Endothelial cell of umbilical vein (primary cell): Measurements from ENCODE around the gene SMIM36. TPM values are rescaled to one million over a fixed set of nuclear protein-coding genes. Genes with fewer than 3 reads are reported as not detected.

ENCODE experiments used
- BruUV-seq: library from RNA; stranded (reverse); fragments of 400-500 nt; replicated peaks from 2 replicates; lab custom pipeline; 2021; lab: Mats Ljungman, UMichigan
- CTCF ChIA-PET: fragments of 300-600, 350-600 bp; sonication (Branson Sonifier 250); formaldehyde crosslinking; loops from one replicate; lab custom pipeline; 2021; ENCODE audit warnings: antibody characterized with exemption, inconsistent platforms; lab: Charles Lee
- POLR2A ChIA-PET: fragments of 300-600, 350-600 bp; sonication (Branson Sonifier 250); formaldehyde crosslinking; loops from one replicate; lab custom pipeline; 2021; ENCODE audit warnings: antibody characterized with exemption, inconsistent platforms; lab: Charles Lee
- DNase-seq: peaks from one replicate; pipeline ENCODE4 v3.0.0-alpha.2; 2011; ENCODE audit warnings: low read depth, low spot score
- FAIRE-seq: peaks from 2 replicates; lab custom pipeline; 2011; peaks lifted over from hg19 to GRCh38; lab: Jason Lieb, UNC
- H2AFZ ChIP-seq: 2 replicates; pipeline ENCODE4 v1.6.0; 2012; ENCODE audit warnings: low read depth, low read length, control low read depth, inconsistent platforms
- H3K27ac ChIP-seq: 2 replicates; pipeline ENCODE4 v1.5.1; 2011; ENCODE audit warnings: low read depth, mild to moderate bottlenecking, control low read depth, low read length, moderate library complexity; ENCODE audit not compliant: insufficient read depth
- H3K27me3 ChIP-seq, 2 experiments: 2 replicates each; pipeline versions ENCODE4 v1.6.0 to v1.6.1; 2011; ENCODE audit warnings: low read length in 2 of 2, mixed read lengths in 1 of 2; ENCODE audit not compliant: control insufficient read depth in 2 of 2, insufficient read depth in 2 of 2
- H3K36me3 ChIP-seq, 2 experiments: 2 replicates in 1 of 2; 3 replicates in 1 of 2; pipeline ENCODE4 v1.5.1; 2011; ENCODE audit warnings: low read length in 2 of 2, mild to moderate bottlenecking in 1 of 2, moderate library complexity in 1 of 2; ENCODE audit not compliant: control insufficient read depth in 2 of 2, insufficient read depth in 2 of 2; ENCODE audit errors: extremely low read depth in 1 of 2
- H3K4me1 ChIP-seq: 3 replicates; pipeline ENCODE4 v1.5.1; 2011; ENCODE audit warnings: mild to moderate bottlenecking, low read length; ENCODE audit not compliant: control insufficient read depth, insufficient read depth; ENCODE audit errors: extremely low read depth
- H3K4me2 ChIP-seq: 2 replicates; pipeline ENCODE4 v1.6.1; 2011; ENCODE audit warnings: low read length, control low read depth, mixed read lengths; ENCODE audit not compliant: insufficient read depth
- H3K4me3 ChIP-seq, 3 experiments: fragments of 200-600 bp in 1 of 3; sonication (generic), shearing (Covaris generic) in 1 of 3; replicated peaks in 1 of 3; 2 replicates each; pipeline ENCODE4 v1.5.1; 2011 to 2016; ENCODE audit warnings: control low read depth in 3 of 3, low read length in 3 of 3, mild to moderate bottlenecking in 2 of 3, inconsistent platforms in 1 of 3, low read depth in 1 of 3, moderate library complexity in 1 of 3; ENCODE audit not compliant: insufficient read depth in 1 of 3
- H3K79me2 ChIP-seq: 2 replicates; pipeline ENCODE4 v1.6.0; 2012; ENCODE audit warnings: low read length, inconsistent platforms; ENCODE audit not compliant: control insufficient read depth, insufficient read depth
- H3K9ac ChIP-seq: replicated peaks from 2 replicates; pipeline ENCODE3; 2011; ENCODE audit warnings: low read length, control low read depth; ENCODE audit not compliant: insufficient read depth; ENCODE audit errors: extremely low read depth
- H3K9me1 ChIP-seq: replicated peaks from 3 replicates; pipeline ENCODE4 v1.6.0; 2011; ENCODE audit warnings: mild to moderate bottlenecking, low read length; ENCODE audit not compliant: control insufficient read depth, insufficient read depth; ENCODE audit errors: extremely low read depth
- H3K9me3 ChIP-seq: replicated peaks from 2 replicates; pipeline ENCODE4 v1.5.1; 2012; ENCODE audit warnings: low read length, inconsistent platforms; ENCODE audit not compliant: control insufficient read depth, insufficient read depth
- H4K20me1 ChIP-seq: replicated peaks from 2 replicates; pipeline ENCODE3; 2011; ENCODE audit warnings: mild to moderate bottlenecking, low read length; ENCODE audit not compliant: control insufficient read depth, insufficient read depth; ENCODE audit errors: extremely low read depth
- EZH2 ChIP-seq: IDR thresholded peaks from 2 replicates; pipeline ENCODE4 v1.6.1; 2012; ENCODE audit warnings: borderline replicate concordance, low read depth, mild to moderate bottlenecking, moderate library complexity, low read length, inconsistent platforms; ENCODE audit not compliant: severe bottlenecking
- FOS ChIP-seq: IDR thresholded peaks from 2 replicates; pipeline ENCODE4 v1.6.1; 2011; ENCODE audit warnings: mild to moderate bottlenecking, low read length, moderate library complexity, borderline replicate concordance; ENCODE audit not compliant: insufficient read depth
- GATA2 ChIP-seq: IDR thresholded peaks from 2 replicates; pipeline ENCODE4 v1.7.0; 2011; ENCODE audit warnings: low read depth, mild to moderate bottlenecking, moderate library complexity, mixed read lengths, low read length; ENCODE audit not compliant: insufficient read length, insufficient read depth
- JUN ChIP-seq: IDR thresholded peaks from 2 replicates; pipeline ENCODE4 v1.6.1; 2011; ENCODE audit warnings: borderline replicate concordance, low read depth; ENCODE audit not compliant: insufficient read length, insufficient read depth
- MYC ChIP-seq: IDR thresholded peaks from one replicate; pipeline ENCODE4 v1.6.1; 2011; ENCODE audit warnings: mild to moderate bottlenecking, low read depth, low read length
- POLR2A ChIP-seq: IDR thresholded peaks from 2 replicates; pipeline ENCODE4 v1.6.1; 2012; ENCODE audit warnings: low read depth, mild to moderate bottlenecking, control low read depth, low read length
- POLR2AphosphoS5 ChIP-seq: IDR thresholded peaks from 2 replicates; pipeline ENCODE4 v1.6.1; 2012; ENCODE audit warnings: low read depth, mild to moderate bottlenecking, control low read depth, low read length, moderate library complexity; ENCODE audit not compliant: insufficient read depth
- dilution Hi-C: fragments of 300-500 bp; cut with MboI; formaldehyde crosslinking; loops from one replicate; pipeline ENCODE4 v1.15.0; 2019; ENCODE audit warnings: low sequenced_read_pairs; ENCODE audit not compliant: extremely low pct_ligation_motif_present
- intact Hi-C: fragments of 100-400 bp; cut with micrococcal nuclease; formaldehyde crosslinking; loops from one replicate; pipeline ENCODE4 v1.10.0; 2022
- polyA plus RNA-seq, 4 experiments: library from polyadenylated mRNA; depleted of rRNA in 3 of 4; stranded (reverse) in 3 of 4; unstranded in 1 of 4; fragments of >200 nt; gene quantifications; 2 replicates each; pipeline versions ENCODE4 v1.2.1 to v1.2.3, GENCODE V29; 2011 to 2012; ENCODE audit warnings: missing spikeins in 1 of 4
- total RNA-seq: library from RNA; stranded (reverse); gene quantifications from 2 replicates; pipeline ENCODE4 v1.2.3, GENCODE V29; 2021
- TF ChIP-seq, protein P1 (sequence below), 2 donors: IDR thresholded peaks; 1 replicate in 1 of 2; 2 replicates in 1 of 2; pipeline ENCODE4 v1.5.1; 2011; ENCODE audit warnings: low read length in 2 of 2, mild to moderate bottlenecking in 2 of 2, moderate library complexity in 2 of 2, control low read depth in 1 of 2, inconsistent platforms in 1 of 2, low read depth in 1 of 2; ENCODE audit not compliant: insufficient read depth in 1 of 2; ENCODE audit errors: extremely low read depth in 1 of 2
- TF ChIP-seq, protein P2 (sequence below): IDR thresholded peaks from 2 replicates; pipeline ENCODE4 v1.6.1; 2011; ENCODE audit not compliant: insufficient read depth, insufficient read length

SMIM36 gene
- total and polyA plus RNA-seq, 2 donors (not counting 3 experiments of a cell fraction or from before 2014, with no cell fraction given): not detected

DNA sequence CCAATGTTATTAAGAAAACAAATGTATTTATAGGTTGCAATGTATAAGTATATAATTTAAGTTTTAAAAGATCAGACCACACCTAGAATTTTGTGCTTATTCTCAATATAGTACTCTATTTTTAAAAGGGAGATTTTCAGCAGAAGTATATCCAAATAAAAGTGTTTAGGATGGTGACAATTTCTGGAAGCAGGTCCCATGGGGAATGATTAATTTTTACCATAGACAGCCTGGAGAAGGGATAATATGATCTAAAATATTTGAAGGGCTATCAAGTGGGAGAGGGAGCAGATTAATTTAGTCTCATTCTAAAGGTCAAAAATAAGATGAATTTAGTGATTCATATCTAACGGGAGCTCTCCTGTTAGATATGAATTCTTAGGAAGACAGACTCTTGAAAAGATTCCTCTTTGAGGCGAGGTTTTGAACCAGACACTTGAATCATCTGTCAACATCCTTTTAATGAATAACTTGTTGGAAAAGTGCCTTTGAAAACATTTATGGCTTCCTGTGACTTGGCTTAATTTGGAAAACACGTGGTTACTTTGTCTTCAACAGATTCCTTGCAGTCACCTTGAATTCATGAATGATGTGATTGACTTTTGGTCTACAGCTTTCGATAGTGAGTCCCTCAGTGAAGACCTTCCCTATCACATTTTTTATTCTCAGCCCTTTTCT lies 29.3 kb upstream of the SMIM36 start:
- Histone ChIP-seq H3K4me1 (peaks cover 31% of the 10 kb centered on the region), H3K9me1 (no peaks in the 10 kb centered on the region), H2AFZ (no peak overlapping the region), H3K9ac (peak overlapping the region; percentile 16), H4K20me1 (no peaks in the 10 kb centered on the region), H3K79me2 (no peaks in the 10 kb centered on the region), H3K4me2 (peak overlapping the region; percentile 67), H3K36me3 (no peaks in the 10 kb centered on the region), H3K9me3 (no peaks in the 10 kb centered on the region), H3K27me3 (no peaks in the 10 kb centered on the region), H3K4me3 (no peak overlapping the region), H3K27ac (no peak overlapping the region)
- intact Hi-C loops: no loop called here
- TF ChIP-seq POLR2A: no peak
- TF ChIP-seq GATA2: peak; percentile 61
- TF ChIP-seq FOS: peak; percentile 62
- TF ChIP-seq, protein P1, sequence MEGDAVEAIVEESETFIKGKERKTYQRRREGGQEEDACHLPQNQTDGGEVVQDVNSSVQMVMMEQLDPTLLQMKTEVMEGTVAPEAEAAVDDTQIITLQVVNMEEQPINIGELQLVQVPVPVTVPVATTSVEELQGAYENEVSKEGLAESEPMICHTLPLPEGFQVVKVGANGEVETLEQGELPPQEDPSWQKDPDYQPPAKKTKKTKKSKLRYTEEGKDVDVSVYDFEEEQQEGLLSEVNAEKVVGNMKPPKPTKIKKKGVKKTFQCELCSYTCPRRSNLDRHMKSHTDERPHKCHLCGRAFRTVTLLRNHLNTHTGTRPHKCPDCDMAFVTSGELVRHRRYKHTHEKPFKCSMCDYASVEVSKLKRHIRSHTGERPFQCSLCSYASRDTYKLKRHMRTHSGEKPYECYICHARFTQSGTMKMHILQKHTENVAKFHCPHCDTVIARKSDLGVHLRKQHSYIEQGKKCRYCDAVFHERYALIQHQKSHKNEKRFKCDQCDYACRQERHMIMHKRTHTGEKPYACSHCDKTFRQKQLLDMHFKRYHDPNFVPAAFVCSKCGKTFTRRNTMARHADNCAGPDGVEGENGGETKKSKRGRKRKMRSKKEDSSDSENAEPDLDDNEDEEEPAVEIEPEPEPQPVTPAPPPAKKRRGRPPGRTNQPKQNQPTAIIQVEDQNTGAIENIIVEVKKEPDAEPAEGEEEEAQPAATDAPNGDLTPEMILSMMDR (IDR thresholded peaks at IDR 0.05; ENCODE audit: extremely low read depth in 1 of 2, insufficient read depth in 1 of 2, low read depth in 1 of 2, low read length in 2 of 2): no peak
- peak; percentile 13 for TF ChIP-seq JUN
- TF ChIP-seq MYC: no peak
- TF ChIP-seq, protein P2, sequence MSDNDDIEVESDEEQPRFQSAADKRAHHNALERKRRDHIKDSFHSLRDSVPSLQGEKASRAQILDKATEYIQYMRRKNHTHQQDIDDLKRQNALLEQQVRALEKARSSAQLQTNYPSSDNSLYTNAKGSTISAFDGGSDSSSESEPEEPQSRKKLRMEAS: peak; percentile 64
- peak; percentile 45 for TF ChIP-seq POLR2AphosphoS5
- TF ChIP-seq EZH2: no peak
- DNase-seq: peak; percentile 73
- ChIA-PET POLR2A (no interaction called here), CTCF (interaction anchor here (0.6 to 2.0 kb wide), 9 partner anchors 8 to 178 kb away, joined by 3 to 10 read pairs (median 4); no protein-coding TSS in a partner anchor)
- peak; percentile 91 for FAIRE-seq
- no TSS peak for BruUV-seq
- dilution Hi-C loops: no loop called here
